ENCODE results near the gene RNH1. TPM values are rescaled to one million over a fixed set of nuclear protein-coding genes. Genes with fewer than 3 reads are reported as not detected.
A peak's percentile ranks its signal among the peaks of the same experiment; 100 is the strongest.

The RNH1 gene
- 556 and 832 TPM in 2 replicates for total RNA-seq (2014; rRNA removed; shearing (Covaris generic); ENCODE audit: low replicate concordance)

DNA sequence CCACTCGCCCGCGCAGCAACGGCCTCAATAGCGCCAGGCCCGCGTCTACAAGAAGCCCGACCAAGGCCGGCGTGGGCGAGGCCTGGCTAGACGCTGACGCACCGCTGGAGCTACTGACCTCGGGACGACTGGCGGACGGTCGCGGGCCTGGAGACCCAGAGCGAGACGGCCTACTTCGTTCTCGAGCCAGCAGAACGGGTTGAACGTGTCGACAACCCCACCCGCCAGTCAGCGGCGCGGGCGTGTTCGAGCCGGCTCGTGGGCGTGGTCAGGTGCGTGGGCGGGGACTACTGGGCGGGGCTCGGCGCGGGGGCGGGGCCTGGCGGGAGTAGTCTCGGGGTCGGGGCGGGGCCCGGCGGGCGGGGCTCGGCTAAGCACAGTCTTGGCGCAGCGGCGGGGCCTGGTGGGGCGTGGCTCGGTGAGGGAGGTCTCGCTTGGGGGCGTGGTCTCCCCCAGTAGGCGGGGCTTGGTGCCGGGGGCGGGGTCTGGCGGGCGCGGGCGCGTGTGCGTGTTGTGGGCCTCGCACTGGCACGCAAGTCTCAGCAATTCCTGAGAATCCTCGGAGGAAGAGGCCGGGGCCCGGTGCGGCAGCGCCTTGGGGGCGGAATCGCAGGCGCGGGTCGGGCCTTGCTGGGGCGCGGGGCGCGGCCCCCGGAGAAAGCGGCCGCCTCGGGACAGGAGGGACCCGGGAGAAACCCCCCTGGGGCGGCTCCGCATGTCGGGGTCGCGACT is at the start of gene RNH1:
Gene RNH1 (minus strand): TSS at position 248 of the 732 bp plus-strand sequence. CDS start 5,080 bp downstream, outside the sequence.
- DNase-seq: peak; percentile 95
- no peaks in the 10 kb centered on the region for H3K27me3 ChIP-seq
- no peaks in the 10 kb centered on the region for H3K9me3 ChIP-seq
- H3K36me3 ChIP-seq: peaks cover 72% of the 10 kb centered on the region
- H3K4me3 ChIP-seq: peak within 1 kb of the TSS; percentile 91

DNA sequence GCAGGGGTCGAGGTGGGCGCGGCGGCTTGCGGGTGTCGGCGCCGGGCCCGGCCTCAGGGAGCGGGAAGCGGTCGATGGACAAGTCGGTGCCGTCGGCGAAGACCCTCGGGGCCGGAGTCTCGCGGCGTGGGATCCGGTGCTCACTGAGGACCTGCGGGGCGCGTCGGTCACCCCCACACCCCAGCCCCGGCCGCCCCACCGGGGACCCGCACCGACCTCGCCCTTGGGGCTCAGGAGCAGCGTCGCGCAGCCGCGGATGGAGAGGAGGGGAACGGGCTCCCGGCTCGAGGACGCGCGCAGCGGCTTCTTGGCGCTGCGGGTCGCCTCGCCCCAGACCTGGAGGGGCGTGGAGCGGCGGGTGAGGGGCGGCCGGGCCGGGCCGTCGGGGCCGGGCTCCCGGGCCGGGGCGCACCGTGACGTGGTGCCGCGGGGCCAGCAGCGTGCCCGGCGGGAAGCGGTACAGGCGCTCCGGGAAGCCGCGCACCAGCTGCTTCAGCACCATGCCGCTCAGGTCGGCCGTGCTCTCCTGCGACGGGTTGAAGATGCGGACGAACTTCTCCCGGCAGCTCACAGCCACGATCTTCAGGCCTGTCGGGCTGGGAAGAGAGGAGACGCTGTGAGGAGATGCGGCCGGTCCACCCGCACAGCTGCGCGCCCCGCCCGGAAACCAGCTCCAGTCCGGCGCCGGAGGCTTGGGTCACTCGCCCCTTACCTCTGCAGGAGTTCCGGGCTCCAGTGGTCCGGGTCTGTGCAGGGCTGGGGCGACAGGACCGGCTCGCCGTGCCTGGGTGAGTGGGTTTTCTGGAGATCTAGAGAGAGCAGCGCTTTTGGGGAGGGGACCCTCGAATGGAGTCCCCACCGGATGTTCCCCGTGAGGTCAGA is 49.0 kb upstream of the RNH1 start:
- no peak overlapping the region for H3K4me3 ChIP-seq
- DNase-seq: no peak
- no peaks in the 10 kb centered on the region for H3K36me3 ChIP-seq

DNA sequence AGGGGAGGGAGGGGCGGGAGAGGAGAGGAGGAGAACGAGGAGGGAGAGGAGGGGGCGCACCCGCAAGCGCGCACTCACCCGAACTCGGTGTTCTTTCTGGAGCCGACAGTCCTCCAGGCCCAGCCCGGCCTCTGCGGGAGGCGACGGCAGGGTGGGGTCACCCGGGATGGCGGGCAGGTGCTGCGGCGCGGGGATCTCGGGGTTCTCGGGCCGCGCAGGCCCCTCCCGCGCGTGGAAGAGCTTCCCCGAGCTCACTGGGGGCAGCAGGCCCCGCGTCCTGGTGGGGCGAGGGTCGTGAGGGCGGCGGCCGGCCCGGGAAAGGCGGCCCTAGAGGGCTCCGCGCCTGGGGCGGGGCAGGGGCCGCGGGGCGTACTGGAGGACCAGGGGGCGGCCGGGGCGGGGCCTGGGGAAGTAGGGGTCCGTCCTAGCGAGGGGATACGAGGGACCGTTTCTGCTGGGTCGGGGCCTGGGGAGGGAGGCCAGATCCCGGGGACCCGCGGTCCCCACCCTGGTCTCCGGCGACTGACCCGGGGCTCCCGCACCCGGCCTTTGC is 48.3 kb upstream of the RNH1 start:
- Histone ChIP-seq H3K36me3 (no peaks in the 10 kb centered on the region), H3K4me3 (no peak overlapping the region), H3K9me3 (no peaks in the 10 kb centered on the region), H3K27me3 (peaks cover 12% of the 10 kb centered on the region)
- no peak for DNase-seq

More for the DNA sequence above, 49.0 kb upstream of the RNH1 start:
- Histone ChIP-seq H3K9me3 (no peaks in the 10 kb centered on the region), H3K27me3 (peaks cover 12% of the 10 kb centered on the region)

DNA sequence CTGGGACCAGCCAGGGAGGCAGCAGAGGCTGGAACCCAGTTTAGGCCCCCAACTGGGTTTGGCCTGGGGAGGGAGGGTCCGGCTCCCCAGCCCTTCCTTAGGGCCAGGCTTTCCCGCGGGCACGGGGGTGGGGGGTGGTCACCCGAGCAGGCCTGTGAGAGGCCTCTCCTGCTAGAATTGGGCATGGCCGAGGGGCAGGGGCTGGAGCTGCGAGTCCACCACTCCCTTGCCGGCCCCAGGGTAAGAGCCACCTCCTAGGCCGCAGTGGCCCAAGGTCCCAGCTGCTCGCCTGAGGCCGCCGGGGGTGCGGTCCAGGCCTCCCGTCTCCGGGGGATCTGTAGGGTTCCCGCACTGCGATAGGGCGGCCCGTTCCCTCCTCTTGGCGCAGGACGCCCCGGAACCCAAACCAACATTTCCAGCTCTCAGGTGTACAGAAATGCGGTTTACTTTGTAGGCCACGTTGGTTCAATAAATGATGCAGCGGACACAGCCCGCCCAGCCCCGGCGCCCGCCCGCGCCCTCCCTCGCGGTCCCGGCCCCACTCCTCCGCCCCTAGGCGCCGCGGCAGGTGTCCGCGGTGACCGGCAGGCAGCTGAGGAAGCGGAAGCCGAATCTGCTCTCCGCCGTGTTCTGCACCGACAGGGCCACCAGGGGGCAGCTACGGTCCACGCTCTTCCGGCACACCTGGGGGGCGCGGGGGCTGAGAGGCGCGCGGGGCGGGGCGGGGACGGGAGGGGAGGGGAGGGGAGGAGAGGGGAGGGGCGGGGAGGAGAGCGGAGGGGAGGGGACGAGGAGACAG is 47.6 kb upstream of the RNH1 start:
- H3K36me3 ChIP-seq: no peaks in the 10 kb centered on the region
- peaks cover 12% of the 10 kb centered on the region for H3K27me3 ChIP-seq
- H3K4me3 ChIP-seq: no peak overlapping the region
- peak; percentile 48 for DNase-seq
- H3K9me3 ChIP-seq: no peaks in the 10 kb centered on the region

DNA sequence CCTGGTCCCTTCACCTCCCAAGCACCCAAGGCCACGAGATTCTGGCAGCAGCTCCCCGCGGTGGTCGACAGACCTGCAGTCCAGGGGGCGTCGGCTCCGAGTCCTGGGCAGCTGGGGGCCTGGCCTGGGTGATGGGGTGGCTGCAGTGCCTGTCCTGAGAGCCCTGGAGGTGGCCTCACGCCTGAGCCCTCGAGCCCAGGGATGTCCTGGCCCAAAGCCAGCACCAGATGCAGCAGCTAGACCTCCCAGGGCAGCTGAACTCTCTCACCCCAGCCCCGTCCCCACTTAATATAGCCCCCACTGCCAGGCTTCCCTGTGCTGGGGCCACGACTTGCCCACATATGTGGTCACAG is 46.9 kb upstream of the RNH1 start:
- peaks cover 12% of the 10 kb centered on the region for H3K27me3 ChIP-seq
- no peak overlapping the region for H3K4me3 ChIP-seq
- no peaks in the 10 kb centered on the region for H3K9me3 ChIP-seq
- no peak for DNase-seq
- H3K36me3 ChIP-seq: no peaks in the 10 kb centered on the region

DNA sequence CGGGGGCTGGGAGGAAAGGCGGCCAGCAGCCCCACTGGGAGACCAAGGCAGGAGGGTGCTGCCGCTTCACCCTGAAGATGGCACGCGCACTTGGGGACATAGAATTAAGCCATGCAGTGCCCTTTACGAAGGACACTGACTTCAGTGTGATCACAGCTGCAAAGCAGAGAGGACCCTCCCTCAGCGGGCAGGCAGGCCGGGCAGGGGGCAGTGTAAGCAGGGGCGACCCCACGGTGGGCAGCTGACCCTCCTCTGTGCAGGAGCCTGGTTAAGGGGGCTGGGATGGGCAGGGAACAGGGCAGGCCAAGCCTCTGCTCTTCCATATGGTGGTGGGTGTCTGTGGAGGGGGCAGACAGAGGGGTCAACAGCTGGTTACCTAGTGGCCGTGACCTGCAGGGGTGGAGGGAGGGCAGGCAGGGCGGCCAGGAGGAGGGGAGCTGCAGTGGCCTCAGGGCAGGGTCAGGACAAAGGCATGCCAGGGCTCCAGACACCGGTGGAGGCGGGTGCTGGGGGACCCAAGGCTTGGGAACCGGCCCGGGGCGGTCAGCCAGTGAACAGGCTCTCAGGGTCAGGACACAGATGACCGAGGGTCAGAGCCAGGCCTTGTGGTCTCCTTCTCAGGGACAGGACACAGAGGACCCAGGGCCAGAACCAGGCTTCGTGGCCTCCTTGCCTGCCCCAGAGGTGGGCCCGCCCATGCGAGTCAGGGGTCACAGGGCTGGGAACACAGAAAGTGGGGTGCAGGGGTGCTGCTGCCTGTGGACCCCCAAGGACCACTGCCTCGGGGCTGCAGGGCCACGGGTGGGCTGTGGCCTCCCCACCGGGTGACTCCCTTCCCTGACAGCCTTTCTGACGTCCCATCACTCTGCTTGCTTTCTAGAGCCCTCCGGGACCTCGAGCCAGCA is 46.3 kb upstream of the RNH1 start:
- H3K9me3 ChIP-seq: no peaks in the 10 kb centered on the region
- peaks cover 12% of the 10 kb centered on the region for H3K27me3 ChIP-seq
- H3K36me3 ChIP-seq: no peaks in the 10 kb centered on the region
- H3K4me3 ChIP-seq: no peak overlapping the region
- no peak for DNase-seq

DNA sequence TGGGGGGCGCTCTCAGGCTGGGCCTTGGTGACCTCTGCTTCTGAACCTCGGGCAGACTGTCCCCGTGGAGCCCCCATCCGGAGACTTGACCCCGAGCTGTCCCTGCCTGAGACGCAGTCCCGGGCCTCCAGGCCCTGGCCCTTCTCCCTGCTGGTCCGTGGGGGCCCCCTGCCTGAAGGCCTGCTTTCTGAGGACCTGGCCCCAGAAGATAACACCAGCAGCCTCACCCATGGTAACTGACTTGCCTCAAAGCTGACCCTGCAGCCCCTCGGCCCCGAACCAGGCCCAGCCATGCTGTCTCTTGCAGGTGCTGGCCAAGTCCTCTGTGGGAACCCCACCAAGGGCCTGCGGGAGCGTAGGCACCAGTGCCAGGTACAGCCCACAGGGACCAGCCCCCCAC is 44.6 kb upstream of the RNH1 start:
- H3K9me3 ChIP-seq: no peaks in the 10 kb centered on the region

DNA sequence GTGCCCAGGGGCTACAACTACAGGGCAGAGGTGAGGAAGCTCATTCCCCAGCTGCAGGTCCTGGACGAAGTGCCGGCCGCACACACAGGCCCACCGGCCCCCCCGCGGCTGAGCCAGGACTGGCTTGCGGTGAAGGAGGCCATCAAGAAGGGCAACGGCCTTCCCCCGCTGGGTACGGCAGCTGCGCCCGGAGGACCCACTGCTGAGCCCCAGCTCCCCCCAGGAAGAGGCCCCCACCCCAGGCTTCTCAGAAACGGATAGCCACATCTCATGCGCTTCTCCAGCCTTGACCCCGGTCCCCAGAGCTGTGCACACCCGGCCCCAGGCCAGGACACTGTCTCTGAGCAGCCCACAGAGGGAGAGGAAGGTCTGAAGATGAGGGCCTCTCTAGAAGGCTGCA is 44.1 kb upstream of the RNH1 start:
- Histone ChIP-seq H3K27me3 (peaks cover 8% of the 10 kb centered on the region), H3K36me3 (no peaks in the 10 kb centered on the region), H3K4me3 (no peak overlapping the region), H3K9me3 (no peaks in the 10 kb centered on the region)
- no peak for DNase-seq

More for the DNA sequence above, 44.6 kb upstream of the RNH1 start:
- peaks cover 12% of the 10 kb centered on the region for H3K27me3 ChIP-seq
- DNase-seq: no peak
- H3K4me3 ChIP-seq: no peak overlapping the region
- no peaks in the 10 kb centered on the region for H3K36me3 ChIP-seq

DNA sequence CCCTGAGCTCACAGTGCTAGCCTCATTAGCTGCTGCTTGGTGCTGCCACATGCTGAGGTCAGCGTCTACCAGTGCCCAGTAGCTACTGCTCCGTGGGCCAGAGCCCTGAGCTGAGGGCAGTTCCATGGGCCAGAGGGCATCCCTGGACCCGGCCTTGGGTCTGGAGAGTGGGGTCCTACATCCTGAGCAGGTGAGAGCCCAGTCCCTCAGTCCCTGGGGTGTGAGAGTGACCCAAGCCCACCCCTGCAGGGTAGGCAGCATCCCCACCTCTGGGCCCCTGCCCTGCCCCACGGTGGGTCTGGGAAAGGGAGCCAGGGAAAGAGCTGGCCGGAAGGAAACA is 43.7 kb upstream of the RNH1 start:
- Histone ChIP-seq H3K4me3 (no peak overlapping the region), H3K36me3 (no peaks in the 10 kb centered on the region), H3K27me3 (peaks cover 6% of the 10 kb centered on the region; the same call in 1 of the 2 replicates), H3K9me3 (no peaks in the 10 kb centered on the region)
- DNase-seq: no peak

DNA sequence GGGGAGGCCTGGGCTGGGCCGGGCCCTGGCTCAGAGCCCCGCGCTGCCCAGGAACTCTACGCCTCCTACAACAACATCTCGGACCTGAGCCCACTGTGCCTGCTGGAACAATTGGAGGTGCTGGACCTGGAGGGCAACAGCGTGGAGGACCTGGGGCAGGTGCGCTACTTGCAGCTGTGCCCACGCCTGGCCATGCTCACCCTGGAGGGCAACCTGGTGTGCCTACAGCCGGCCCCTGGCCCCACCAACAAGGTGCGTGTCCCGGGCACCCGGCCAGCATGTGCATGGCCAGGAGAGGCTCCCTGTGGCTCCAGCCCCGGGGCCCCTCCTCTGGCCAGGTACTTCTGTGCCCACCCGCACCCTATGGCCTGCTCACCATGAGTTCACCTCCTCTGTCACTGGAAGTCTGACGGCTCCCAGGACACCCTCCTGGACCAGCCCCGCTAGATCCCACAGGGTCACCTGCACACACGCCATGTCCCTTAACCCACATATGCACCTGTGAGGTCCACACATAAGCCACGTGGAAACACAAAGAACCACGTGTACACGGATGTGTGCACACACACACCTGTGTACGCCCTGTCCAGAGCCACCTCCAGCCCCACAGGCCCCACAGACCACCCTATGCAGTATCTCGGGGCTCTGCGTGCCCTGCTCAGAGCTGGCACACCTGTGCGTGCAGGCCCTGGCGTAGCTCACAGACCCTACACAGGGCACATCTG is 43.1 kb upstream of the RNH1 start:
- Histone ChIP-seq H3K36me3 (no peaks in the 10 kb centered on the region), H3K9me3 (no peaks in the 10 kb centered on the region), H3K4me3 (no peak overlapping the region), H3K27me3 (peaks cover under 1% of the 10 kb centered on the region; the same call in 1 of the 2 replicates)
- no peak for DNase-seq

DNA sequence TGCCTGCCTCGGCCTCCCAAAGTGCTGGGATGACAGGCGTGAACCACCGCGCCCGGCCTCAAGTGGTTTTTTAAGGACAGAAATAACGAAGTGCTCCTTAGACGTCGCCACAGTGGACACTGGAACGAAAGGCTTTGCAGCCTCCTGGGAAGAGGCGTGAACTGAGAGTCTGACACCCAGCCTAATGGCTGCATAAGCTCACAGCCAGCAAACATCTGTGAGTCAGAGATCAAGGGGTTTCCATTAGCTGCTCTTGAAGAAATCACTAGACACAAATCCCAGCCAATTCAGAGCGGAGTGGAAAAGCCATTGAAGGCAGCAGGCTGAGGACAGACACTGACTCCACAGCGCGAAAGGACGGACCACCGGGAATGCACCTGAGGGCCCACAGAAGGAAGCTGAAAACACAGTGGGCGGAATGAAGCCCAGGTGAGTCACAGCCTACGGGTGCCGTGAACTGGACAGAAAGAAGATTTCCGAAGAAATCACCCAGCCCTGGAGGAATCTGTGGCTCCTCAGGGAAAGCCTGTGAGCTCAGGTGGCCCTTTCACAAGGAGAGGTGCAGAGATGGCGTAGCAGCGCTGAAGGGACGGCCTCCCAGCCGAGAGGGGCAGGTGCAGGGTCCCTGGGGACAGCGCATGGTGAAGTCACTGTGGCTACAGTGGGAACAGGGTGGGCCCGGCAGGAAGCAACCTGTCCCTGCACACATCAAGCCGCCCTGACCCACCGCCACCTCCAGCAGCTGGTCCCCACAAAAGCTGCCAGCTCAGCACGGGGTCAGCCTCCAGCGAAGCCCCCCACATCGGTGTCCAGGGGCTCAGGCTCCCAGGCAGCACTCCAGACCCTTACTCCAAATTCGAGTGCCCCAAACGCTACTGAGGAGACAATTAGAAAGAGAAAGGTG is 41.9 kb upstream of the RNH1 start:
- H3K36me3 ChIP-seq: no peaks in the 10 kb centered on the region
- H3K4me3 ChIP-seq: no peak overlapping the region
- H3K27me3 ChIP-seq: no peaks in the 10 kb centered on the region
- no peaks in the 10 kb centered on the region for H3K9me3 ChIP-seq
- DNase-seq: no peak

DNA sequence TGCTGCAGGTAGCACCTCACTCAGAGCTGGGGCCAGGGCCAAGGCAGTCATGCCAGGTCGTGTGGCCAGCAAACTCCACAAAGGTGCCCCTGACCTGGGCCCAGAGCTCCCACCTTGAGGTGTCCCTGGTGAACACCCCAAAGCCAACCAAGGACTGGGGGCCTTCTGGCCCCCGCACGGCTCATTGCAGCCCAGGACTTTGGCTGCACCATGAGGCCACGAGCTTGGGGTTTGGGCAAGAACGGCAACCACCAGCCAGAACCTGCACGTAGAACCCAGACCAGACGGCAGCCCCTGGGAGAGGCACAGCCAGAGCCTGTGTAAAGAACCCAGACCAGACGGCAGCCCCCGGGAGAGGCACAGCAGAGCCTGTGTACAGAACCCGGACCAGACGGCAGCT is 38.1 kb upstream of the RNH1 start:
- DNase-seq: no peak
- Histone ChIP-seq H3K9me3 (no peaks in the 10 kb centered on the region), H3K4me3 (no peak overlapping the region), H3K36me3 (no peaks in the 10 kb centered on the region), H3K27me3 (no peaks in the 10 kb centered on the region)

DNA sequence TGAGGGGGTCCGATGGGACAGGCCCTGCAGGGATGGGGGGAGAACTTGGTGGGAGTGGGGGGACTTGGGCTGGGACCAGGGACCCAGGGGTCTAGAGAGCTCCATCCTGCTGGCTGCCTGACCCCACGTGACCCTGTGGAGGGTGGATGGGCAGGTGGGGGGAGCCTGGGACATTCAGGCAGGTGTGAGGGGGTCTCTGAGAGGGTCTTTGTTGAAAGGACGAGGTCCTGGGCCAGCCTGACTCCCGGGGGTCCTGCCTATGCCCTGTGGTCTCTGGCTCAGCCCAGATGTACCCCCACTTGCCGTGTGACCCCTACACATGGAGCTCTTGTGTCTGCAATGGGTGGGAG is 37.8 kb upstream of the RNH1 start:
- H3K9me3 ChIP-seq: no peaks in the 10 kb centered on the region
- DNase-seq: no peak
- H3K4me3 ChIP-seq: no peak overlapping the region
- no peaks in the 10 kb centered on the region for H3K27me3 ChIP-seq
- no peaks in the 10 kb centered on the region for H3K36me3 ChIP-seq

DNA sequence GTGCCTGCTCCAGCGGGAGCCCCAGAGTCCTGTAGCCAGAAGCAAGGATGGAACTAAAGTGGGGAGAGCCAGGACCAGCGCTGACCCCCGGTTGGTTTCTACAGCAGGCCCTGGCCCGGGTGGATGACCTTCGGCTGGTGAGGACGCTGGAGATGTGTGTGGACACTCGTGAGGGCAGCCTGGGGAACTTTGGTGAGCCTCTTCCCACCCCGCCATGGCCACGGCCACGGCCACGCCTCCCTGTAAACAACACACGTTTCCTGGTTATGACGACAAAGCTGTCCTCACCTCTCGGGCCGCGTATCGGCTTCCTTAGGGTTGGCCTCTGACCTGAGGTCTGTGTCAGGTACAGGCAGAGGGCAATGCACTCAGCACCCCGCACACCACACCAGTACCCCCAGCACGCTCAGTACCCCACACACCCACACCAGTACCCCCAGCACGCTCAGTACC is 34.4 kb upstream of the RNH1 start:
- no peaks in the 10 kb centered on the region for H3K27me3 ChIP-seq
- no peak for DNase-seq
- H3K4me3 ChIP-seq: no peak overlapping the region
- H3K9me3 ChIP-seq: no peaks in the 10 kb centered on the region
- H3K36me3 ChIP-seq: no peaks in the 10 kb centered on the region

All from MG63 (cell line).